ENCODE results near the gene ADAD2.
"Not testable (repeated sequence)": the region's sequence is repeated elsewhere in the genome, so short reads cannot be mapped to it uniquely, and the experiment has no call there.

ADAD2 gene

DNA sequence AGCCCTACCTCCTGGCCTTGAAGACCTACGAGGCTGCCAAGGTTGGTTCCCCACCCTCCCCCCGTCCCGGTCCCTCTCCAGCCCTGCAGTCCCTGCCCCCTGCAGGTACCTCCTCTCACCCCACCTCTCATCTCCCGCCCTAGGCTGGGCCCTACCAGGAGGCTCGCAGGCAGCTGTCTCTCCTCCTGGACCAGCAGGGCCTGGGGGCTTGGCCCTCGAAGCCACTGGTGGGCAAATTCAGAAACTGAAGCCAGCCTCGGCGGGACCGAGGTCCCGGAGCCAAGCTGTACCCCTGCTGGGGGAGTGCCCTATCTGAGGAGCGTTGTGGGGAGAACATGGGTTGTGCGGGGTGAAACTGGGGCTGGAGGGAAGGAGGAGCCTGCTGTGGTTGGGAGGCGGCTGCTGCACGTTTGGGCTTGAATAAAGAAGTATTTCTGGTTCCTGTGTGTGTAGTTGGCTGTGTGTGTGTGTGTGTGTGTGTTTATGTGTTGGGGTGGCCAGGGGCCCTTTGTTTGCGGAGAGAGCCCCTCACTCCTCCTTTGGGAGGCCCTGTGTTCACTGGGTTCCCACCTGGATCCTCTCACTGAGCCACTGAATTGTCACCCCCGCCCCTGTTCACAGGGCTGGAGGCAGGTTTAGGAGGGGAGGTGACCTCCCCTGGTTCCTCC, 5.9 kb downstream of the ADAD2 start:
- no peak for DNase-seq

DNA sequence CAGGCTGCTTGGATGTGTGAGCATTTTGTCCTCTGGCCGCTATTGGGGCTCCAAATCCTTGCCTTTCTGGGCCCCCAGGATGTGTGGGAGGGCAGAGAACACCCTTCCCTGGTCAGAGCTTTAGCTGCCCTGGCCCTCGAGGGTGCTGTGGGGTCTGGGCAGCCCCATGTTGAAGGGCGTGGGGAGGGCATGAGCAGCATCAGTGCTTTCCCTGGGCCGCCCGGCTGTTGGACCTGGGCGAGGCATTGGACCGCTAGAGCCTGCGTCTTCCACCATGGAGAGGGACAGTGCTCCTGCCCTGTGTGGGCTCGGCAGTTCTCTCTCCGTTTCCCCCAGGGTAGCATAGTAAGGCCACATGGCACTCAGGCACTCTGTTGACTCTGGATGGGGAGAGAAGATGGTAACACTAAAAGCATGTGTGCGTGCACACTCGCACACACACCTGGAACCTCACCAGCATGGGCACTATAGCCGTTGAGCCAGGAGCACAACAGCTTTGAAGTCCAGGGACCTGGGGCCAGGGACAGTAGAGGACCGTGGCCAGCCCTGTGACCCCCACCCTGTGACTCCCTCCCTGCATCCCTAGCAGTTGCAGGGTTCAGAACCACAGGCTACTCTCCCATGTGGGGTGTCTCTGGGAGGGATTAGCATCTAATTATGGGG, 6.6 kb downstream of the ADAD2 start:
- DNase-seq, result no peak

DNA sequence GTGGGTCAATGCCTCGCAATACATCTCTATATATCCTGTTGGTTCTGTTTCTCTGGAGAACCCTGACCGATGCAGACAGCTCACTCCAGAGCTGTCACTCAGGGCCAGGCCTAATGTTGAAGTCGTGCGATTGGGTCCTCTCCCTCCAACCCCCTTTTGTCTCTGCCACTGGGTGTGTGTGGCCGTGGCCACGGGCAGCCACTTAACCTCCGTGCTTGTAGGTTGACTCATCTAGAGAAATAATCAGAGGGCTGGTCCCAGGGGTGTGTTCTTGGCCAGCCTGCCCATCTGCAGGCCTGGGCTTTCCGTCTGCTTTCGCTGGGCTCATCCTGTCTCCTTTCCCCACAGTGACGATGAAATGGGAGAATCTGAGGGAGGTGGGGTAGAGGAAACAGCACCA, 7.4 kb downstream of the ADAD2 start:
- DNase-seq, result no peak

DNA sequence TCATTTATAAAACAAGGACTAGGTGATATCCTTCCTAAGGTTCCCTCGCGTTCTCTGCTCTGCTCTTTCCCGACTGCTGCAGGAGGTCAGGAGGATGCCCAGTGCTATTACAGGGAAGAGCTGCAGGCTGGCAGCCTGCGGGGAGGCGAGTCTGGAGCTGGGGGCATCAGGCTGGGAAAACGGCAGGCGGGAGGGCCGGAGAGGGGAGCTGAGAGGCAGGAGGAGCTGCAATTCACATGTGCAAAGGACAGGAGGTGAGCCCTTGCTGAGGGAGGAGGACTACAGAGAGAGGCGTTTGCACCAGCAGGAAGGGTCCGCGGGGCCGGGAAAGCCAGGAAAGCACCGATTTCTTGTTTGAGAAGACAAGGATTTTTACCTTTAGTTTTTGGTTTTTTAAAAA, 8.1 kb downstream of the ADAD2 start:
- DNase-seq, result no peak

DNA sequence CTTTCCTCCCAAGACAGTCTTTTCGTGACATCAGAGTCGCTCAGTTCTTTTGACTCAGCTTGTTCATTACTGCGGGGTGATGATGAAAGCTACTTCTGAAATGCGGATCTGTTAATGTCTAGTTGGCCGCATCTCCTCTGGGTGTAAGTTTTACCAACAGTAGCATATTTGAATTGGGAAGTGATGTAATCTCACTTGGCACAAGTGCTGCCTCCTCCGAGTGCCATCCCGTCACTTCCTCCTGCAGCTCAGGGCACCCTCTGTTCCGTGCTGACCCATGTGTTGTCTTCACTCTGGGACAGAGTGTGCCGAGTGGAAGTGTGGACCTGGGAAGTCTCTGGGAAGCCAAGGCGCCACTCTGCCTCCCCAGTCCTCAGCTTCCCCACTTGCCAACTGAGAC, 8.9 kb downstream of the ADAD2 start:
- no peak for DNase-seq

DNA sequence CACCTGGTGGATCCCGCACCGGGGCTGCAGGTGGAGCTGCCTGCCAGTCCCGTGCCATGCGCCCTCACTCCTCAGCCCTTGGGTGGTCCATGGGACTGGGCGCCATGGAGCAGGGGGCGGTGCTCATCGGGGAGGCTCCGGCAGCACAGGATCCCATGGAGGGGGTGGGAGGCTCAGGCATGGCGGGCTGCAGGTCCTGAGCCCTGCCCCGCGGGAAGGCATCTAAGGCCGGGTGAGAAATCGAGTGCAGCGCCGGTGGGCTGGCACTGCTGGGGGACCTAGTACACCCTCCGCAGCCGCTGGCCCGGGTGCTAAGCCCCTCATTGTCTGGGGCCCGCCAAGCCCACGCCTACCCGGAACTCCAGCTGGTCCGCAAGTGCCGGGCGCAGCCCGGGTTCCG, 13.6 kb downstream of the ADAD2 start:
- not testable (repeated sequence) for DNase-seq

DNA sequence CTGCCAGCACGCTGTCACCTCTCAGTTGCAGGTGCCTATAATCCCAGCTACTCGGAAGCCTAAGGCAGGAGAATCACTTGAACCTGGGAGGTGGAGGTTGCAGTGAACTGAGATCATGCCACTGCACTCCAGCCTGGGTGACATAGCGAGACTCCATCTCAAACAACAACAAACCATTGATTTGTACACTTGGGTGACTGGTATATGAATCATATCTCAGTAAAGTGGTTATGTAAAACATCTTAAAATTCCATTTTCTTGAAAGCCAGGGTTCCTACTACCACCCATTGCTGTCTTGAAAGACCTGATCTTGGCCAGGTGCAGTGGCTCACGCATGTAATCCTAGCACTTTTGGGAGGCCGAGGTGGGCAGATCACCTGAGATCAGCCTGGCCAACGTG, 14.2 kb downstream of the ADAD2 start:
- not testable (repeated sequence) for DNase-seq

DNA sequence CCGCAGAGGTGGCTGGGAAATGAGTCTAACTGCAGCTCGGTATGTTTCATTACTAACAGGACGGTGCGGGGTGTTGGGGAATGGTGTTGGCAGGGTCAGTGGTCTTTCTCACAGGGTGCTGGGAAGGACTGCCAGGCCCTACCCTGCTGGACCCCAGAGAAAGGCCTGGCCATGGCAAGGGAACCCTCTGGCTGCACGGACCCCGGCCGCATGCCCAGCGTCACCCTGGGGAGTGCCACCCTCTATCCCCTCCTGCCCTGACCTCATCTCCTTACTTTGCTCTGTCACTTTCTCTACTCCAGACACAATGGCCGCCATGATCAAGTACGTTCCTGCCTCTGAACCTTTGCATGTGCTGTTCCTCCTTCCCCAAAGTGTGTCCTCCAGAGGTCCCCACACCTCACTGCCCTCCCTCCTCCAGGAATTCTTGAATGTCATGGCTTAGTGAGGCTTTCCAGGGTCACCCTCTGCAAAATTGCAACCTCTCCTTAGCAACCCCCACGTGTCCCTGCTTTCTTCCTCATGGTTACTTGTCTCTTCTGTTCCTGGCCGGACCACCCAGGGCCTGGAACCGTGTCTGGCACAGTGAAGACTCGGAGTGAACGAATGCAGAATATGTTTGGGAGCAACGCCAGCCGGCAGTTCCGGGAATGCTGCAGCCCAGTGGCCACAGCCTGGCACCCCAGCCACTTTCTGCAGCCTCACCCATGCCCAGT, 15.2 kb downstream of the ADAD2 start:
- DNase-seq, result no peak

DNA sequence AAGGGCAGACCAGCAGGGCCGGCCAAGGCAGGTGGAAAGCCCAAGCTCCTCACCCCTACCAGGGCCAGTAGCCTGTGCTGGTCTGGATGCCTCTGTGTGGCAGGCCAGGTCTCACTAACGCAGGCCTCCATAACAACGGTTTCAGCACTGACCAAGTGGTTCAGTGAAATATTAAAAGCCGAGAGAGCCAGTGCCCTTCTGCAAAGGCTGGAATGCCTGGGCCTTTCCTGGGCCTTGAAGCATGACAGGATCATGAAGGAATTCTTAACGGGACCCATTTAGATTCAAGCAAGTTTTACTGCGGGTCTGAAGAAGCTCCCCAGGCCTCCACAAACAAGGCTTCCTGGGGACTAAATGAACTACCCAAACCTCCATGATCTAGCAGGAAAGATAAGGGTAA, 16.3 kb downstream of the ADAD2 start:
- DNase-seq, result no peak

DNA sequence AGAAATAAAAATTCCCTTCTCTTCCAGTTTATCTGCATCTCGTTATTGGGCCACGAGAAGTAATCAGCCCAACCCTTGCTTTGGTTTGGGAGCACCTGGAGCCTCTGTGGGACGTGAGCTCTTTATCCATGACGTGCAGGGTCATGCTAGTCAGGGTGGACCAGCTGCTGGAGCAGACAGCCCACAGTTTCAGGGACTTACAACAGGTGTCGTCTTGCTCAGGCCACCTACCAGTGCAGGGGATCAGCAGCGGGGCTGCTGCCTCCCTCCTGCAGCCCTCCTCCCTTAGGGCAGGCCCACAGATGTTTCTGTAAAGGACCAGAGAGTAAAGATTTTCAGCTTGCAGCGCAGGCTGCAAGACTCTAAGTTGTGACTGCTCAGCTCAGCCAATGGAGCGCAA, 16.9 kb downstream of the ADAD2 start:
- DNase-seq, result peak; percentile 70

DNA sequence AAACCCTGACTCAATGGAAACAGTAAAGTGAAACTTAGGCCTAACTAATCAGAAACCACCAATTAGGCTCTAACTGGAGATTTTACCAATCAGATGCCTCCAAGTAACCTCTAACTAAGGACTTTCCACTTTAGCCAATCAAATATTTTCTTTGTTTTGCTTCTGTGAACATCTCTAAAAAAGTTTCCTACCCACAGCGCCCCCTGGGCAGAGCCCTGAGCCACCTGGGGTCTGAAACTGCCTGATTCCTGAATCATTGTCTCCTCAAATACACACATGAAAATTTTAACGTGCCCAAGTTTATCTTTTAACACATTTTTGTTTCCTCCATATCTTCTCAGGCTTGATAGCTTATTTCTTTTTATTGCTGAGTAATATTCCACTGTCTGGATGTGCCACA, 19.0 kb downstream of the ADAD2 start:
- no peak for DNase-seq

DNA sequence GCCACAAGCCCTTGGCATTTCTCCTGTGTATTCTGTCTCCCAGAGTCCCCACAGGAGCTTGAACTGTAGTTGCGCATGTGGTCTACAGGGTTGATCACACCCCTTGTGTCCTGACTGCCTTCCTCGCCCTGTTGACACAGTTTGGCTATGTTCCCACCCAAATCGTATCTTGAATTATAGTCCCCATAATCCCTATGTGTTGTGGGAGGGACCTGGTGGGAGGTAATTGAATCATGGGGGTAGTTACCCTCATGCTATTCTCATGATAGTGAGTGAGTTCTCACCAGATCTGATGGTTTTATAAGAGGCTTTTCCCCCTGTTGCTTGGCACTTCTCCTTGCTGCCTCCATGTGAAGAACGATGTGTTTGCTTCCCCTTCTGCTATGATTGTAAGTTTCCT, 21.2 kb downstream of the ADAD2 start:
- DNase-seq, result no peak

DNA sequence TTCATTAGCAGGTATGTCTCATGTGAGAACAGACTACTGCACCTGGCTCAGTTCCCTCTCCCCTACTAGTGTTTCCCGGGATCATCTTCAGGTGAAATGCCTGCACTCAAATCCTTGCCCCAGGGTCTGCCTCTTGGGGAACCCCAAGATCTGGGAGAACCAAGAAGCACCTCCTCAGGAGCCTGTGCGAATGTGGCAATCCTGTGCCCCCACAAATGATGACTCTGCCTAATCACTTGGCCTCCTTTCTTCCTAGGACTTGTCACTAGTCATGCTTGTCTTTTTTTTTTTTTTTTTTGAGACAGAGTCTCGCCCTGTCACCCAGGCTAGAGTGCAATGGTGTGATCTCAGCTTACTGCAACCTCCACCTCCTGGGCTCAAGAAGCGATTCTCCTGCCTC, 21.7 kb downstream of the ADAD2 start:
- DNase-seq, result no peak

DNA sequence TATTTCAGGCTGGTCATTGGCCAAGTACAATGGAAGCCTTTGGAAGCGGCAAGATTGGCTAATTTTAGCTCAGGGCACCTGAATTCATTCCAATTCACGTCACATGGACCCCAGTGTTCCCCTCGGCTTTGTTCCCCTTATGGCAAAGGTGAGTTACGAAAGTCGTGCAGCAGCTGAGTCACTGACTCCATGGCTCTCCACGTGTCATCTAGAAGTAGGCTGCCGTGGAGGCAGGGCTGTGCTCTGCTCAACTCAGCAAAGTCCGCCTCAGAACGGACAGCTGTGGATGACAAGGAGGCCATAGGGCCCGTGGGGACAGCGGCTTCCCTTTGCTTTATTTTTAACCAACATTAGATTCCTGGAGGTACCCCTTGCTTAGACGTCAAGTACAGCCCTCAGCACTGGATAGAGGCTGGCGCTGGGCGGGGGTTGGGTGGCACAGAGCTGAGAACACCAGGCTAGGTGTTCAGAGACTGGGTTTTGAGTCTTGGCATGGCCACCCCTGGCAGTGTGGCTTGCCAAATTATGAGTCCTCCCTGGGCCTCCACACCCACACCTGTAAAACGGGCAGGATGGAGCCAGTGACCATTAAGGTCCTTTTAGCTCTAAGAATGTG, 23.6 kb downstream of the ADAD2 start:
- no peak for DNase-seq

DNA sequence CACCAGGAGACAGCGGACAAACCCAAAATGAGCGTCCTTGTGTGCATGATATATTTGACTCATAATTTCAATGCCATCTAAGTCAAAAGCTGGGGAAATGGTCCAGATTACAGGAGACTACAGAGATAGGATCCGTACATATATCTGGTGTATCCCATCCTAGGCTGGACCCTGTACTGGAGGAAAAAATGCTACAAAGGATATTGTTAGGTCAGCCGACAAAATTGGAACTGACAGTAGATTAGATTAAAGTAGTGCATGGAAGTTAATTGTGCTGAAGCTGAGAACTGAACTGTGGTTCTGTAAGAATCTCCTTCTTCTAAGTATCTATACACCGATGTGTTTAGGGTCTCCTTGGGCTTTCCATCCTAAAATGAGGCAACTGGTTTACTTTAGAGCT, 24.6 kb downstream of the ADAD2 start:
- no peak for DNase-seq

DNA sequence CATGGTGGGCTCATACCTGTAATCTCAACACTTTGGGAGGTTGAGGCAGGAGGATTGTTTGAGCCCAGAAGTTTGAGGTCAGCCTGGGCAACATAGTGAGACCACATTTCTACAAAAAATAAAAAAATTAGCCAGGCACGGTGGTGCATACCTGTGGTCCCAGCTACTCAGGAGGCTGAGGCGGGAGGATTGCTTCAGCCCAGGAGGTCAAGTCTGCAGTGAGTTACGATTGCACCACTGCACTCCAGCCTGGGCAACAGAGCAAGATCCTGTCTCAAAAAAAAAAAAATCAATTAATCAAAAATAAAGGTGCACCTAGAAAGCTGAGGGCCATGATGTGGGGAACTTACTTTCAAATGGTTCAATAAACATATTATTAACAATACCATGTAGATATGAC, 25.2 kb downstream of the ADAD2 start:
- DNase-seq, result not testable (repeated sequence)

DNA sequence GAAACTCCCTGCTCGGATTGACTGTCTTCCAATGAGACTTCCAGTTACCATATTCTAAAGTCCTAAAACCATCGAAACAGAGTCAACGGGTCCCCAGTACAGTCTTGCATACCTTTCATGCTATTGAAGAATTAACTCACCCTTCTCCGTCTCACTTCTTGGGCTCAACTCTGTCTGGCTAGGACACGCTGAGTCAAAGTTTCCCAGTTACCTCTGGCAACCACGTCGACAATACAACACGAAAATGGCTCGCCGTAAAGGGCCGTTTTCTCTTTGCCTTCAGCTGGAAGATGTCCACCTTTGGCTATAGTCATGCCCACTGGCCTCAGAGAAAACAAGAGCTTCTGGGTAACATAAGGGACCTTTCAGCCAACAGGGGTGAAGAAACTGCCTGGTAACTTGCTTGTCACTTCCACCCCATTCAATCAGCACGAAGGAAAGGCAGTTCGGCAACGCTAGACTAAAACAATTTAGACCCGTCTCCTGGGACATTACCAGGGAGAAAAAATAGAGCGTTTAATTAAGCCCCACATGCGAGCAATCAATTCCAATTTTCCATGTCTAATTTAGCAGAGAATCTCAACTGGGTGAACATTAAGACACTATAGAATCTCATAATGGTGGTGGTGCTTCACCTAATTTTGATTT, 27.3 kb downstream of the ADAD2 start:
- no peak for DNase-seq

DNA sequence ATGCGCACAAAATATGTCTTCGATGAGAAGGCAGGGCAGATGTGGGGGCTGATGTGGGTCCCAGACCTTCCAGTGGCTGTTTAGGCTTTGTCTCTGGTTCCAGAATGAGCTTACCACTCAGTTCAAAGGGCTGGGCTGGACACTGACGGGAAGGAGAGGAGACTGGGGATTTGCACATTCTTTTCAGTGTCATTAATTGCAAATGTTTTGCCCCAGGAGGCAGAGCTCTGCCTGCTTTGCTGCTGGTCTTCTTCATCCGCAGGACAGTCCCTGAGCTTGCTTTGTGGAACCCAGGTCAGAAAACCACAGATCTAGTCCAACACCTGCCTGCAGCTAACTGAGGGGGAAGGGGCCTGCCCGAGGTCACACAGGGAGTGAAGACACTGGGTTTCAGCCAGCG, 28.0 kb downstream of the ADAD2 start:
- DNase-seq, result no peak

DNA sequence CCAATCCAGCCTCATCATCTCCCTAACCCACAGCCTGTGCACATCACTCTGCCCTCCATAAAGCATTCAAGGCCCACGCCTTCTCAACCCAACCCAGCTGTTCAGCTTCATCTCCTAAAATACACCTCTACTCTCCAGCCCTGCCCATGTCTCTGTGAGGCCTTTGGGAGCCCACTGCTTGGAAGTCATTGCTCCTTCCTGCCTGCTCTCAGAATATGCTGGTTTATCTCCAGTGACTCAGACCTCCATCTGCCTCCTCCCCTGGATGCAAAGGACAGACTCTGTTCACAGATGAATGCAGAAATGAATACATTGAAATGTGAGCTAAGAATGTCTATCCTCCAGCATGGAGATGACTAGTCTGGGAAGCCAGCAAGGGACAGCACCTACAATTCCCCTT, 29.9 kb downstream of the ADAD2 start:
- no peak for DNase-seq

DNA sequence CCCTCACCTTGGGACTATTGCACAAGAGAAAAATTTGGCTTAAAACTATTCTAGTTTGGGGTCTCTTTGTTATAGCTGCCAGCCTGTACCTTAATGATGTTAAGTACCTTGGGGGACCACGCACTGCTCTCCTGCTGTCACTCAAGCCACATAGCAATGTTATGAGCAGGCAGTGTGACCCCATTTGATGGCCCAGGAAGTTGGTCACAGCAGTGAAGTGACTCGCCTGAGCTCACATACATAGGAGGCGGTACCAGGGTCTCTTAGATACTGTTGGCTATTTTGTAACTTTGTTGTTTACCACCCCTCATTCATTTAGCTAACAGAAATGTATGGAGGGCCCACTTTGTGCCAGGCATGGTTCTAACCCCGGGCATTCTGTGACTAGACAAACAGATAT, 32.5 kb downstream of the ADAD2 start:
- DNase-seq, result no peak

DNA sequence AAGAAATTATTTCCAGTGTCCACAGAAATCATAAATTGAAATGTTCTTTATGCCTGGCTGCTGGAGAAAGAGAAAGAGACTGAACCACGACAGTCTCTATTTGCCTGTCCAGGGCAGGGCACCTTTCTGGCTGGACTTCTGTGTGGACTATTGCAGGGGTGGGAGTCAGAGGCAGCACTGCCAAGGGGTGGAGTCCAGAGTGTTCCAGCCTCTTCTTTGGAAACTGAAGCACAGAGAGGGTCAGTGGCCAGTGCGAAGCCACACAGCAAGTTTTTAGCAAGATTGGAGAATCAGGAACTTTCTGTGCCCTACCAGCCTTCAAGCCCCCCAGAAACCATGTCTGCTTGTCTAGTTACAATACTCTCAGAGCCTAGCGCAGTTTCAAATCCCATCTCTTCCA, 33.6 kb downstream of the ADAD2 start:
- no peak for DNase-seq

DNA sequence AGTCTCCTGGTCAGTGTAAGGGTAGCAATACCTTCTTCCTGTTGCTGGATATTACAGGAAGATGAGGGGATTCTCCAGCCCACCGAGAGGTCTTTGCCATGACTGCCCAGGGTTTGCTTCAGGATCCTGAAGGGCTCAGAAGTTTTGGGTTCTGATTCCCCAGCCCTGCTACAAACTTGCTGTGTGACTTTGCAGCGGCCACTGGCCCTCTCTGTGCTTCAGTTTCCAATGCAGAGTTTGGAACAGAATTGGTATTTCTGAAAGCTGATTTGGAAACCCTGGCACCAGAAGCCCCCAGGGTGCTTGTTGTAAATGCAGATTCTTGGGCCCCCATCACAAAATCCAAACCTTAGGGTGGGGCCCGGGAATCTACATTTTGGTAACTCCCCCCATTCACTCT, 34.2 kb downstream of the ADAD2 start:
- DNase-seq, result no peak

DNA sequence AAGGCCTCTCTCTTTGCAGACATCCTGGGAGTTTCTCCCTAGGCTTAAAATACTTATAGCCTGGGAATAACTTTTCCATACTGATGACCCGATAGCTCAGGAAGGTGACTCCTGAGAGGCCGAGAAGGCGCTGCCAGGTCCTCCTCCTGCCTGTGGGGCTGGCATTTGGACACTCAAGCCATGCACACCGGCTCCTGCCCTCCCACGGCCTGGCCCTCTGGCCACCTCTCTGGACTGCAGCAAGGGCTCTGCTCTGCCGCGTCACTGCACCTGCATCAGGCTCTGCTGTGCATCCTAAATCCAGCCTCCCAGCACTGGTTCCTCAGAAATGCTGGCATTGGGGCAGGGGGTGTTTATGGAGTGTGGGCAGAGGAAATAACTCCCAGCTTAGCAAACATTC, 34.6 kb downstream of the ADAD2 start:
- no peak for DNase-seq

DNA sequence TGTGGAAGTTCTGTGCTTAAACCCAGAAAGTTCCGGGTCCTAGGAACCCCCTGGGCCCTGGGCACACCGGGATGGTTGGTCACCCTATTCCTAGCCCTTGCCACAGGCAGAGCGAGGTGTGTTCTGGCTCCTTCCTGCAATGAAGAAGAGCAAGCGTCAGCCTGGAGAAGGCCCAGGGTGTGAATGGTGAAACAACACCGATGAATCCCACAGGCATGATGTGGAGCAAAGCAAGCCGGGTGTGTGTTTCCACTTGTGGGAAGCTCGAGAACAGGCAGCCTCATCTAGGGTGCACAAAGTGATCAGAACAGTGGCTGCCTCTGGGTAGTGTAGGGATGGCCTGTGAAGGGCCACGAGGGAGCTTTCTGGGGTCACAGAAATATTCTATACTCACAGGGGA, 35.1 kb downstream of the ADAD2 start:
- DNase-seq, result no peak

Data from NCI-H524 treated with DMSO at 0.1 percent for 48 hours (cell line).